Neural progenitor cell (in vitro differentiated cells): ENCODE measurements around the gene TSHZ3.

ENCODE experiments used
- CTCF ChIP-seq: fragments of 200-600 bp; sonication (generic); IDR thresholded peaks from 2 replicates; pipeline ENCODE4 v1.5.1; 2017; ENCODE audit warnings: antibody characterized with exemption, mild to moderate bottlenecking
- EZH2 ChIP-seq: fragments of 200-600 bp; sonication (generic); IDR thresholded peaks from 2 replicates; pipeline ENCODE4 v1.6.1; 2017; ENCODE audit warnings: antibody characterized with exemption, mild to moderate bottlenecking, moderate library complexity

- TF ChIP-seq CTCF (no peak), EZH2 (no peak)
These were observed 91.7 kb downstream of the TSHZ3 start for GRCh38 chr19:31257426-31258130.
